Skeletal muscle satellite cell (primary cell): Measurements from ENCODE around the gene NDUFB4.
"Not testable (repeated sequence)": the region's sequence is repeated elsewhere in the genome, so short reads cannot be mapped to it uniquely, and the experiment has no call there.

Source experiments
- H3K27me3 ChIP-seq: 2 replicates; pipeline ENCODE4 v1.7.0; 2013; ENCODE audit warnings: low read length; ENCODE audit not compliant: control insufficient read depth, insufficient read depth
- H3K36me3 ChIP-seq: 2 replicates; pipeline ENCODE4 v1.7.0; 2013; ENCODE audit warnings: mild to moderate bottlenecking, control low read depth, low read length; ENCODE audit not compliant: insufficient read depth
- H3K4me1 ChIP-seq: 2 replicates; pipeline ENCODE4 v1.7.0; 2013; ENCODE audit warnings: low read length; ENCODE audit not compliant: control insufficient read depth, insufficient read depth
- H3K4me2 ChIP-seq: 2 replicates; pipeline ENCODE4 v1.7.0; 2013; ENCODE audit warnings: mild to moderate bottlenecking, low read length
- H3K4me3 ChIP-seq: 2 replicates; pipeline ENCODE4 v1.7.0; 2013; ENCODE audit warnings: low read length
- H3K9ac ChIP-seq: 2 replicates; pipeline ENCODE4 v1.7.0; 2013; ENCODE audit warnings: mild to moderate bottlenecking, low read depth, low read length, moderate library complexity
- H3K9me3 ChIP-seq: replicated peaks from 2 replicates; pipeline ENCODE4 v1.7.0; 2013; ENCODE audit warnings: mild to moderate bottlenecking, control low read depth, low read length

The NDUFB4 gene

DNA sequence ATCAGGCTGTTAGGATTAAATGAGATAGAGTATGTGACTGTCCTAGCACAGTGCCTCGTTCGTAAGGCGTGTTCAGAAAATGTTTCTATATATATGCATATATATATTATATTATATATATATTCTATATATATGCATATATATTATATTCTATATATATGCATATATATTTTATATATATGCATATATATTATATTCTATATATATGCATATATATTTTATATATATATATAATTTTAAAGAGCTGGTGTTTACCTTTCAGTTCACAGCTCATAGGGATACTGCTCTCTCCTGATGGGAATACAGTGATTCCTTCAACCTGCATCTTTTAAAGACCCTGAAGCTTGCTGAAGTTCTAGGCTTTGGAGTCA lies 702 bp downstream of the NDUFB4 start:
- no peaks in the 10 kb centered on the region for H3K27me3 ChIP-seq
- peak overlapping the region; percentile 81 for H3K4me3 ChIP-seq
- peaks cover 12% of the 10 kb centered on the region for H3K4me1 ChIP-seq
- H3K4me2 ChIP-seq, result peak overlapping the region; percentile 92
- no peaks in the 10 kb centered on the region for H3K9me3 ChIP-seq
- H3K9ac ChIP-seq, result peak overlapping the region; percentile 93
- H3K36me3 ChIP-seq, result peaks cover 32% of the 10 kb centered on the region

- Histone ChIP-seq H3K4me2 (peak overlapping the region; percentile 77), H3K4me1 (peaks cover 12% of the 10 kb centered on the region), H3K27me3 (no peaks in the 10 kb centered on the region), H3K9me3 (no peaks in the 10 kb centered on the region), H3K9ac (no peak overlapping the region), H3K4me3 (peak overlapping the region; percentile 60), H3K36me3 (peaks cover 38% of the 10 kb centered on the region)
Measured at GRCh38 chr3:120597445-120598049, 1.4 kb downstream of the NDUFB4 start.

GRCh38 chr3:120599211-120599610 lies 3.1 kb downstream of the NDUFB4 start:
- no peak overlapping the region for H3K4me3 ChIP-seq
- H3K36me3 ChIP-seq, result peaks cover 47% of the 10 kb centered on the region
- no peaks in the 10 kb centered on the region for H3K9me3 ChIP-seq
- no peak overlapping the region for H3K9ac ChIP-seq
- no peaks in the 10 kb centered on the region for H3K27me3 ChIP-seq
- H3K4me1 ChIP-seq, result peaks cover 12% of the 10 kb centered on the region
- H3K4me2 ChIP-seq, result no peak overlapping the region

GRCh38 chr3:120601554-120601953 lies 5.4 kb downstream of the NDUFB4 start:
- no peak overlapping the region for H3K4me3 ChIP-seq
- peaks cover 47% of the 10 kb centered on the region for H3K36me3 ChIP-seq
- peaks cover 7% of the 10 kb centered on the region for H3K4me1 ChIP-seq
- H3K9ac ChIP-seq, result no peak overlapping the region
- H3K4me2 ChIP-seq, result no peak overlapping the region
- H3K9me3 ChIP-seq, result no peaks in the 10 kb centered on the region
- no peaks in the 10 kb centered on the region for H3K27me3 ChIP-seq

GRCh38 chr3:120602682-120603081 lies 6.5 kb downstream of the NDUFB4 start:
- H3K36me3 ChIP-seq, result peaks cover 47% of the 10 kb centered on the region
- no peaks in the 10 kb centered on the region for H3K9me3 ChIP-seq
- no peaks in the 10 kb centered on the region for H3K27me3 ChIP-seq
- no peak overlapping the region for H3K9ac ChIP-seq
- H3K4me3 ChIP-seq, result no peak overlapping the region
- H3K4me1 ChIP-seq, result no peaks in the 10 kb centered on the region
- no peak overlapping the region for H3K4me2 ChIP-seq

- Histone ChIP-seq H3K4me1 (no peaks in the 10 kb centered on the region), H3K9ac (no peak overlapping the region), H3K36me3 (peaks cover 33% of the 10 kb centered on the region), H3K4me3 (no peak overlapping the region), H3K4me2 (no peak overlapping the region), H3K9me3 (no peaks in the 10 kb centered on the region), H3K27me3 (no peaks in the 10 kb centered on the region)
Measured at GRCh38 chr3:120604382-120604781, 8.2 kb downstream of the NDUFB4 start.

GRCh38 chr3:120604784-120605183 lies 8.6 kb downstream of the NDUFB4 start:
- Histone ChIP-seq H3K4me2 (no peak overlapping the region), H3K9ac (no peak overlapping the region), H3K4me3 (no peak overlapping the region), H3K27me3 (no peaks in the 10 kb centered on the region), H3K9me3 (no peaks in the 10 kb centered on the region), H3K36me3 (peaks cover 29% of the 10 kb centered on the region), H3K4me1 (no peaks in the 10 kb centered on the region)

DNA sequence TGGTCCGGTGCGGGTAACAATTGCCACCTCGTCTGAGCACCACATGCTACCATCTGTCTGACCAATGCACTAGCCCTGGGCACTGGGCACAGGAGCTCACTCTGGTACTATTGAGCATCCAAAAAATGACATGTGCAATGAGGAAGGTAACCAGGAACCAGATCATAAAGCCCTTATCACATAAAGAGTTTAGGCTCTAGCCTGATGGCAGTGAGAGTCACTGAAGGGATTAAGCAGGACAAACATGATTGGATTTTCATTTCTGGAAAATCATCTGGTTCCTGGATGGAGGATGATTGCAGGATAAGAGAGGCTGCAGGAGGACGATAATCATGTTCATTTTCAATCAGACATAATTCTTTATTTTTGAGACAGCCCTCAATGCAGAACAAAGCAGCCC lies 12.4 kb downstream of the NDUFB4 start:
- no peaks in the 10 kb centered on the region for H3K36me3 ChIP-seq
- H3K9me3 ChIP-seq, result no peaks in the 10 kb centered on the region
- H3K4me3 ChIP-seq, result no peak overlapping the region
- no peak overlapping the region for H3K9ac ChIP-seq
- H3K4me1 ChIP-seq, result no peaks in the 10 kb centered on the region
- H3K27me3 ChIP-seq, result peaks cover 3% of the 10 kb centered on the region
- no peak overlapping the region for H3K4me2 ChIP-seq

DNA sequence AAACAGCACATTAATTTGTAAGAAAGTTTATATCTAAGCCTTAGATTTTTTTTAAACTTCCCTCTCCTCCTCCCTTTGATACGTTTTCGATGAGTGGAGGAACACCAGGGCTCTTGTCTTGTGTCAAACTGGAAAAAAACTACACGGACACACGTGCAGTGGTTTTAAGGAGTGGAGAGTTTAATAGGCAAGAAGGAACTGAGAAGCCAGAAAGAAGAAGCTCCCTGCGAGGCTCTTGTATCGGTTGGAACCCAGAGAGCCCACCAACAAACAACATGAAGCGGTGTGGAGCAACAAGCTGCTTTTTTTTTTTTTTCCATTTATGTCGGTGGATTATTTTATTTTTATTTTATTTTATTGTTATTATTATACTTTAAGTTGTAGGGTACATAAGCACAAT lies 18.6 kb downstream of the NDUFB4 start:
- H3K4me1 ChIP-seq, result peaks cover 4% of the 10 kb centered on the region
- no peaks in the 10 kb centered on the region for H3K9me3 ChIP-seq
- H3K9ac ChIP-seq, result no peak overlapping the region
- no peak overlapping the region for H3K4me2 ChIP-seq
- no peaks in the 10 kb centered on the region for H3K36me3 ChIP-seq
- H3K4me3 ChIP-seq, result no peak overlapping the region
- peaks cover 3% of the 10 kb centered on the region for H3K27me3 ChIP-seq

DNA sequence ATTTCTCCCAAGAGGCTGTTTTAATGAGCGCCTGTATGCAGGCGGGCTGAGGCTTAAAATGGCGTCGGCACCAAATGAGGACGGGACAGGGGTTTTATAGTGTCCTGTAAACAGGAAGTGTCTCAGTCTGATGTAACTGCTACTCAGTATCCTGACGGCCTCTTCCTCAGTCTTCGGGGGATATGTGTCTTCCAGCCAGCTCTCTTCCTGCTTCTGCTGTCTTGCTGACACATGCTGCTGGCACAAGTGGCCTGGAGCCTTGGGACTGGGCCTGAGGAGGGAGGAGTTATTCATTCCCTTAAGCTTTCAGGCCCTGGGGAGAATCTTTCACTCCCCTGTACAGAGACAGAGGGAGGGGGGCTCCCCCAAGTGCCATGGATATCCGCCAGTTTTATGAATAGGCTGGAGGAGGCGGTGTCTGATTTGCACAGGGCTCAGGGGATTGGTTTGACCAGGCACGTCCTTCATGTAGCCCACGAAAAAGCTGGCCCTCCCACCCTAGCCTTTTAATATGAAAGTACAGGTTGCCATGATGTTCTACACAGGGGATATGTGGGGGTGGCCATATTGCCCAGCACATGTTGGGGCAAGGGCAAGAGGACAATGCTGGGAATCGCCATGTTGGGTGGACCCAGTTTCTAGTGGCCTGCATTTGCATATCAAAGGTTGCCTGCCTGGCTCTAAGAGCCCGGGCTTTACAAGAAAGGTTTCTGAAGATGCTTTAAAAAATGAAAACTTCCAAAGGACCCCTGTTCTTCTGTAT lies 19.9 kb downstream of the NDUFB4 start:
- Histone ChIP-seq H3K4me2 (no peak overlapping the region), H3K9me3 (no peaks in the 10 kb centered on the region), H3K9ac (no peak overlapping the region), H3K4me3 (no peak overlapping the region), H3K4me1 (peaks cover 4% of the 10 kb centered on the region), H3K36me3 (no peaks in the 10 kb centered on the region), H3K27me3 (peaks cover 3% of the 10 kb centered on the region)

GRCh38 chr3:120616745-120617144 lies 20.6 kb downstream of the NDUFB4 start:
- not testable (repeated sequence) for H3K9me3 ChIP-seq, H3K27me3 ChIP-seq, H3K9ac ChIP-seq, H3K36me3 ChIP-seq, H3K4me2 ChIP-seq, H3K4me1 ChIP-seq, H3K4me3 ChIP-seq

GRCh38 chr3:120622457-120622856 lies 26.3 kb downstream of the NDUFB4 start:
- Histone ChIP-seq H3K27me3 (no peaks in the 10 kb centered on the region), H3K4me1 (no peaks in the 10 kb centered on the region), H3K9ac (no peak overlapping the region), H3K9me3 (peaks cover 4% of the 10 kb centered on the region), H3K4me2 (no peak overlapping the region), H3K4me3 (no peak overlapping the region), H3K36me3 (no peaks in the 10 kb centered on the region)
